WERI-Rb-1 (cell line): ENCODE measurements around the gene DCLK2.

Experiments
- DNase-seq: peaks from one replicate; pipeline ENCODE4 v3.0.0-alpha.2; 2020
- H3K27ac ChIP-seq: fragments of 250-450 bp; sonication (Bioruptor Pico); 2 replicates; pipeline ENCODE4 v1.5.1; 2020; ENCODE audit warnings: mild to moderate bottlenecking, moderate library complexity
- H3K27me3 ChIP-seq: fragments of 250-450 bp; sonication (Bioruptor Pico); 2 replicates; pipeline ENCODE4 v1.5.1; 2021; ENCODE audit warnings: mild to moderate bottlenecking, low read depth, moderate library complexity; ENCODE audit not compliant: insufficient read depth, severe bottlenecking
- H3K36me3 ChIP-seq: fragments of 250-450 bp; sonication (Bioruptor Pico); 2 replicates; pipeline ENCODE4 v1.5.1; 2020; ENCODE audit warnings: mild to moderate bottlenecking, moderate library complexity
- H3K4me3 ChIP-seq: 2 replicates; pipeline ENCODE4 v1.5.1; 2011; ENCODE audit warnings: low read depth, mild to moderate bottlenecking, control low read depth, low read length
- H3K9me3 ChIP-seq: fragments of 250-450 bp; sonication (Bioruptor Pico); 2 replicates; pipeline ENCODE4 v1.5.1; 2021; ENCODE audit warnings: mild to moderate bottlenecking, moderate library complexity; ENCODE audit not compliant: severe bottlenecking
- CTCF ChIP-seq: IDR thresholded peaks from 2 replicates; pipeline ENCODE4 v1.5.1; 2011; ENCODE audit warnings: low read depth, mild to moderate bottlenecking, control low read depth, inconsistent platforms, low read length

DCLK2 gene

DNA sequence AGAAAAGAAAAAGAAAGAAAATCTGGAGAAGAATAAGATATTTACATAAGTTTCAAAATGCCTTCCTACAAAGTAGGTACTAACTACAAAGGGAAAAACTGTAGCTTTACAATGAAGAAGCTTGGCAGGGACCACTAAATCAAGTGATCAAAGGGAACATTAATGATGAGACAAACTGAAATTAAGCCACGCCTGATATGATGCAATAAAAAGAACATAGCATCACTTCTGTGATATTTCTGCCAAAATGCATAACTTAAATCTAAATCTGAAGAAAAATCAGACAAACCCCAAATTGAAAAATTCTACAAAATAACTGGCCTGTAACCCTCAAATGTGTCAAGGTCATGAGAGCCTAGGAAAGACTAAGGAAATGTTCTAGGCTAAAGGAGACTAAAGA is 8.9 kb upstream of the DCLK2 start:
- H3K9me3 ChIP-seq: no peaks in the 10 kb centered on the region
- H3K36me3 ChIP-seq: no peaks in the 10 kb centered on the region
- no peak for DNase-seq
- no peak overlapping the region for H3K4me3 ChIP-seq
- TF ChIP-seq CTCF: no peak
- no peak overlapping the region for H3K27ac ChIP-seq
- no peaks in the 10 kb centered on the region for H3K27me3 ChIP-seq

DNA sequence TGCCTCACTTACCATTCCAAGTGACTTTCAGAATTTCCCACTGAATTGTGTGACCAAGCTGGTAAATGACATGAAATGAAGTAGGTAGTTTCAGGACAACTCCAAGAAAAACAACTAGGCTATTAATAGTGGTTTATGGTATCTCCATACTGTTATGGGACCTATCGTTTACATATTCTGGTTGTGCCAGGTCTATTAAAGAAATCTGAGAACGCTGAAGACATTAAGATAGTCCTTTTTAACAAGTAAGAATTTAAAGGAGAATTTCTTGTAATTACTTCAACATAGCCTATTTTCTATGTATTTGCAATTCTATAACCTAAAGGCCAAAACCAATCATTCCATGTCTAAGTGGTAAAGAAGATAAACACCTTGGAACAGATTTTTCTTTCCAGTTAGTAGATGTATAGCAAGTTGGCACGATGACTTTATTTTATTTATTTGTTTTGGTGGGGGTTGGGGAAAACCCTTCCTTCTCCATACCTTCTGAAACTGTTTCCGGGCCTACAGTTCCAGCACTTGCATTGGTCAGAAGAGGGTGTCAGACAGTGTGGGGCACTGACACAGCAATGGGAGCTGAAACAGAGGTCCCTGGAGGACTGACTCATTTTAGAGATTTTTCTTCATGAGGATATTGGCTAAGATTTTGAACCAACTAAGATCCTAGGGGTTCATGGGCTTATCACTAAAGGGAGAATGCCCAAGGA is 7.6 kb upstream of the DCLK2 start:
- no peak for DNase-seq
- Histone ChIP-seq H3K27me3 (no peaks in the 10 kb centered on the region), H3K27ac (no peak overlapping the region), H3K4me3 (no peak overlapping the region), H3K36me3 (no peaks in the 10 kb centered on the region), H3K9me3 (peaks cover 3% of the 10 kb centered on the region)
- no peak for TF ChIP-seq CTCF

DNA sequence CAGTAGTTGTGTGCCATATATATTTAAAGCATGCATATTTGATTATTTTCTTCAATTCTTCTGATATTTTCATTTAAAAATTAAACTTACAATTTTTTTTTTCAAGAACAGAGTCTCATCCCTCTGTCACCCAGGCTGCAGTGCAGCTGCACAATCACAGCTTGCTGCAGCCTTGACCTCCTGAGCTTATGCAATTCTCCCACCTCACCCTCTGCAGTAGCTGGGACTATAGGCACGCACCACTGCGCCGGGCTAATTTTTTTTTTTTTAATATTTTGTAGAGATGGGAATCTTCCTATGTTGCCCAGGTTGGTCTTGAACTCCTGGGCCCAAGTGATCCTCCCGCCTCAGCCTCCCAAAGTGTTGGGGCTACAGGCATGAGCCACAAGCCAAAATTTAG is 5.8 kb upstream of the DCLK2 start:
- Histone ChIP-seq H3K4me3 (no peak overlapping the region), H3K9me3 (peaks cover 3% of the 10 kb centered on the region), H3K27ac (no peak overlapping the region), H3K36me3 (no peaks in the 10 kb centered on the region), H3K27me3 (no peaks in the 10 kb centered on the region)
- no peak for TF ChIP-seq CTCF
- no peak for DNase-seq

DNA sequence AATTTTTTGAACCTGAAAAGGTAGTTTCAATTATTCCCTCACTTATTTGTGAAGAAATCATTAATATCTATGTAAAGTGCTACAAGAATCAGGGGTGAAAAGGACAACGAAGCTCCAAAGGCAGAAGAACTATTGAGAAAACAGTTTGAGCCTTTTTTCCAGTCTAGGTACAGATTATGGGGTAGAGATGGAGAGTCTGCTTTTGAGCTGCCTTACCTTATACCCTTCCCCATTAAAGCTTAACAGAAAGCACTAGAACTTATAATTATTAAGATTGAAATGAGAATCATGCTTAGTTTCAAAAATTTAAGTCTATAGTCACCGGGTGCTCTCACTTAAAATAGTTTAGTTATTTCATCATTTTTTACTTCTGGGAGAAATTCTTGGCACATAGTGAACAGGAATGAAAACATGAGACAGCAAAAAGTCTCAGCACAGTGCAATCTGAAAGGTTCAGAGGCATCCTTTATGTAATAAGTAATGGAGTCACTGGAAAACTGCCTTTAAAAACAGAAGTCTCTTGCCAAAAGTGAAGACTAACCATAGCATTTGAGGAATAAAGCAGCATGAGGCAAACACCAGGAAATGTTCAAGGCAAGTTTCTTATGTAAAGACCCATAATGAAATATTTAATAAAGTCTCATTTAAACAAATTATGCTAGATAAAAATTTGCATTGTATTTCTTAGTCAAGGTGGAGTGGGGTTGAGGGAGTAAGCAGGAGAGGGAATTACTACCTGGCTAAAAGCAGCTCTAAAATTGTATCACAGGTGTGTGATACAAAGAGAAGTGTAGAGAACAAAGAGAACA is 5.1 kb upstream of the DCLK2 start:
- Histone ChIP-seq H3K4me3 (no peak overlapping the region), H3K27ac (no peak overlapping the region), H3K27me3 (no peaks in the 10 kb centered on the region), H3K9me3 (peaks cover 3% of the 10 kb centered on the region), H3K36me3 (no peaks in the 10 kb centered on the region)
- TF ChIP-seq CTCF: no peak
- DNase-seq: no peak

- no peaks in the 10 kb centered on the region for H3K27me3 ChIP-seq
- H3K36me3 ChIP-seq: no peaks in the 10 kb centered on the region
- TF ChIP-seq CTCF: no peak
- no peak overlapping the region for H3K27ac ChIP-seq
- no peak for DNase-seq
- H3K4me3 ChIP-seq: no peak overlapping the region
- H3K9me3 ChIP-seq: peaks cover 3% of the 10 kb centered on the region
These were observed 4.2 kb upstream of the DCLK2 start for GRCh38 chr4:150074064-150074463.
